Gastroesophageal sphincter (tissue), 3 donors: ENCODE results near the gene HPSE2.

ENCODE experiments used
- POLR2A ChIP-seq, 2 donors: fragments of 450-650 bp; IDR thresholded peaks; one replicate each; pipeline ENCODE4 v1.6.1; 2017; ENCODE audit warnings: antibody characterized with exemption in 2 of 2, mild to moderate bottlenecking in 2 of 2, moderate library complexity in 1 of 2
- TF ChIP-seq, protein P1 (sequence below), 4 experiments: fragments of 200-600 bp in 2 of 4; fragments of 450-650 bp in 2 of 4; sonication (generic) in 1 of 4; IDR thresholded peaks; one replicate each; pipeline ENCODE4 v1.5.1; 2017 to 2019; ENCODE audit warnings: antibody characterized with exemption in 4 of 4, mild to moderate bottlenecking in 2 of 4, moderate library complexity in 2 of 4

DNA sequence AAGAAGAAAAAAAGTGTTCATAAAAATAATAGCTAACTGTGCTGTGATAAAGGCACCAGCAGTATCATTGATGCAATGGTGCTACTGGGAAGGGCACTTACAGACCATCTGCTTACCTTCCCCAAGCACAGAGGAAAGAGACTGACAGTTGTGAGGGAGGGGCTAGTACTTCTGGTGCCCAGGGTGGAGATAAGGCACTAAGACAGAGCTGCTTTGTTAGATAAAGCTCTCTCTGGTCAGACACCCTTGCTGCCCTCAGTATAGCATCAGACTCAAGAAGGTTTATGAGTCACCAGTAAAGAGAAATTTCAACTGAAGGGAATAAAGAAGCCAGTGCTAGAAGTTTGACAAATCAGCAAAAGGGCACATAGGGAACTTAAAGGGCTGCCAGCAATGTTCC is 325.6 kb downstream of the HPSE2 start:
- TF ChIP-seq, protein P1, sequence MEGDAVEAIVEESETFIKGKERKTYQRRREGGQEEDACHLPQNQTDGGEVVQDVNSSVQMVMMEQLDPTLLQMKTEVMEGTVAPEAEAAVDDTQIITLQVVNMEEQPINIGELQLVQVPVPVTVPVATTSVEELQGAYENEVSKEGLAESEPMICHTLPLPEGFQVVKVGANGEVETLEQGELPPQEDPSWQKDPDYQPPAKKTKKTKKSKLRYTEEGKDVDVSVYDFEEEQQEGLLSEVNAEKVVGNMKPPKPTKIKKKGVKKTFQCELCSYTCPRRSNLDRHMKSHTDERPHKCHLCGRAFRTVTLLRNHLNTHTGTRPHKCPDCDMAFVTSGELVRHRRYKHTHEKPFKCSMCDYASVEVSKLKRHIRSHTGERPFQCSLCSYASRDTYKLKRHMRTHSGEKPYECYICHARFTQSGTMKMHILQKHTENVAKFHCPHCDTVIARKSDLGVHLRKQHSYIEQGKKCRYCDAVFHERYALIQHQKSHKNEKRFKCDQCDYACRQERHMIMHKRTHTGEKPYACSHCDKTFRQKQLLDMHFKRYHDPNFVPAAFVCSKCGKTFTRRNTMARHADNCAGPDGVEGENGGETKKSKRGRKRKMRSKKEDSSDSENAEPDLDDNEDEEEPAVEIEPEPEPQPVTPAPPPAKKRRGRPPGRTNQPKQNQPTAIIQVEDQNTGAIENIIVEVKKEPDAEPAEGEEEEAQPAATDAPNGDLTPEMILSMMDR (IDR thresholded peaks at IDR 0.05): no peak
- TF ChIP-seq POLR2A (IDR thresholded peaks at IDR 0.05): no peak
